ENCODE data around the gene GPHN. TPM values are rescaled to one million over a fixed set of nuclear protein-coding genes. Genes with fewer than 3 reads are reported as not detected.

The GPHN gene
- total and polyA plus RNA-seq, 8 donors = 15.7 to 98.7 (median 35.7) TPM

- H3K9me3 ChIP-seq = no peaks in the 10 kb centered on the region
- H3K36me3 ChIP-seq = peaks cover 10 to 55% (median 41%) of the 10 kb centered on the region in 4 donors
- no peak for DNase-seq
- intact Hi-C loops (cut with DNase I; ENCODE audit: low total_unique reads) = no loop called here
- no peak overlapping the region for H3K27ac ChIP-seq
- no peaks in the 10 kb centered on the region for H3K27me3 ChIP-seq
- H3K4me1 ChIP-seq = no peaks in the 10 kb centered on the region
- WGBS, 5 donors = 88 to 96% (median 92%) methylated on average over 1 of the region's 1 CpG
- no peak overlapping the region for H3K4me3 ChIP-seq
- TF ChIP-seq EP300 (IDR thresholded peaks at IDR 0.05) = no peak
- TF ChIP-seq CTCF (IDR thresholded peaks at IDR 0.05) = peak in 1 of 7 experiments; percentile 37
These were observed 415.3 kb downstream of the GPHN start for GRCh38 chr14:66923251-66923650.

- H3K9me3 ChIP-seq = peaks cover 5 to 53% (median 38%) of the 10 kb centered on the region in 4 donors
- no peaks in the 10 kb centered on the region for H3K27me3 ChIP-seq
- no peaks in the 10 kb centered on the region for H3K4me1 ChIP-seq
- H3K36me3 ChIP-seq = peaks cover 6 to 83% (median 45%) of the 10 kb centered on the region in 4 donors
- no peak overlapping the region for H3K4me3 ChIP-seq
- TF ChIP-seq CTCF (IDR thresholded peaks at IDR 0.05) (no peak), POLR2AphosphoS5 (IDR thresholded peaks at IDR 0.05) (no peak), EP300 (IDR thresholded peaks at IDR 0.05) (no peak), POLR2A (IDR thresholded peaks at IDR 0.05) (no peak)
- intact Hi-C loops (cut with DNase I; ENCODE audit: low total_unique reads) = no loop called here
- WGBS, 5 donors = 57 to 87% (median 84%) methylated on average over 4 of the region's 4 CpGs
- DNase-seq = no peak
- H3K27ac ChIP-seq = no peak overlapping the region
These were observed 431.5 kb downstream of the GPHN start for GRCh38 chr14:66939409-66939808.

- intact Hi-C loops (cut with DNase I; ENCODE audit: low total_unique reads) = no loop called here
- Histone ChIP-seq H3K4me1 (no peaks in the 10 kb centered on the region), H3K9me3 (peaks cover 27 to 88% (median 70%) of the 10 kb centered on the region in 4 donors), H3K27me3 (no peaks in the 10 kb centered on the region), H3K36me3 (peaks cover 16 to 96% (median 66%) of the 10 kb centered on the region in 4 donors), H3K27ac (no peak overlapping the region), H3K4me3 (no peak overlapping the region)
- TF ChIP-seq POLR2A (IDR thresholded peaks at IDR 0.05) (no peak), POLR2AphosphoS5 (IDR thresholded peaks at IDR 0.05) (no peak), CTCF (IDR thresholded peaks at IDR 0.05) (no peak), EP300 (IDR thresholded peaks at IDR 0.05) (no peak)
- DNase-seq = peak in 1 of 2 donors; percentile 8
- 96 to 98% (median 96%) methylated on average over 5 of the region's 5 CpGs for WGBS, 5 donors
These were observed 436.9 kb downstream of the GPHN start for GRCh38 chr14:66944872-66945271.

- Histone ChIP-seq H3K4me3 (no peak overlapping the region), H3K27ac (no peak overlapping the region), H3K4me1 (no peaks in the 10 kb centered on the region), H3K36me3 (peaks cover 0 to 48% (median 30%) of the 10 kb centered on the region in 4 donors), H3K9me3 (peaks cover 0 to 51% (median 24%) of the 10 kb centered on the region in 4 donors), H3K27me3 (no peaks in the 10 kb centered on the region)
- no peak for DNase-seq
- intact Hi-C loops (cut with DNase I; ENCODE audit: low total_unique reads) = no loop called here
- no peak for TF ChIP-seq CTCF (IDR thresholded peaks at IDR 0.05)
- no peak for TF ChIP-seq POLR2A (IDR thresholded peaks at IDR 0.05)
- no peak for TF ChIP-seq EP300 (IDR thresholded peaks at IDR 0.05)
- TF ChIP-seq POLR2AphosphoS5 (IDR thresholded peaks at IDR 0.05) = no peak
- WGBS, 5 donors = 73 to 88% (median 83%) methylated on average over 2 of the region's 2 CpGs
These were observed 447.2 kb downstream of the GPHN start for GRCh38 chr14:66955159-66955558.
